ENCODE measurements around the gene HELZ. TPM values are rescaled to one million over a fixed set of nuclear protein-coding genes. Genes with fewer than 3 reads are reported as not detected.

HELZ gene
- total and polyA plus RNA-seq, 4 donors, result 3.8 to 69.2 (median 25.7) TPM

DNA sequence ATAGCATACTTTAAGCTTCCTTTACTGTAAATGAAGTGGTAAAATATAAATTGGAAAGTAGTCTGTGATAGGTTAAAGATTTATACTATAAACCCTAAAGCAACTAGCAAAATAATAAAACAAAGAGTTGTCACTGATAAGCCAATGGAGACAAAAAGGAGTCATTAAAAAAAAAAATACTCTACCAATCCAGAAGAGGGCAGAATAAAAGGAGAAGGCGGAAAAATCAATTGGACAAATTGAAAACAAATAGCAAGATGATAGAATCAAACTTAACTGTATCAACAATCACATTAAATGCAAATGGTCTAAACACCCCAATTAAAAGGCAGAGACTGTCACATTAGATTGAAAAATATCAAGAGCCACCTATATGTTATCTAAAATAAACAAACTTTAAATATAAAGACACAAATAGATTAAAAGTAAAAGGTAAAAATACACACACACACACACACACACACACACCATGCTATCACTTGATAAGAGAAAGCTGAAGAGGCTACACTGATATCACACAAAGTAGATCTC lies 128.9 kb downstream of the HELZ start:
- peaks cover 2 to 49% (median 38%) of the 10 kb centered on the region in 4 donors for H3K36me3 ChIP-seq (ENCODE audit: control insufficient read depth in 4 of 4, insufficient read depth in 3 of 4, low read depth in 1 of 4, low read length in 3 of 4)
- peaks cover 0 to 6% (median 0%) of the 10 kb centered on the region in 4 donors for H3K9me3 ChIP-seq (ENCODE audit: control insufficient read depth in 4 of 4, low read length in 3 of 4)
- no peak for DNase-seq (ENCODE audit: low spot score)
- no peak overlapping the region for H3K27ac ChIP-seq (ENCODE audit: low read depth in 1 of 2, low read length in 2 of 2)
- TF ChIP-seq EGR1 (IDR thresholded peaks at IDR 0.05; ENCODE audit: low read depth in 2 of 2) (no peak), RXRA (IDR thresholded peaks at IDR 0.05) (no peak), HNF4G (IDR thresholded peaks at IDR 0.05) (no peak), RAD21 (IDR thresholded peaks at IDR 0.05) (peak in 1 of 2 donors; percentile 31), GABPA (IDR thresholded peaks at IDR 0.05 in 1 of 2, conservative IDR thresholded peaks at IDR 0.05 in 1 of 2) (no peak)
- no peak overlapping the region for H3K9ac ChIP-seq (ENCODE audit: low read depth in 1 of 2, low read length in 2 of 2)
- WGBS, result 93% methylated on average over 1 of the region's 1 CpG
- H3K4me3 ChIP-seq (ENCODE audit: low read depth in 1 of 3, low read length in 3 of 3), result no peak overlapping the region
- H3K4me1 ChIP-seq (ENCODE audit: control insufficient read depth in 4 of 4, insufficient read depth in 4 of 4, low read length in 3 of 4), result no peaks in the 10 kb centered on the region
- no peaks in the 10 kb centered on the region for H3K27me3 ChIP-seq (ENCODE audit: control insufficient read depth in 4 of 4, insufficient read depth in 4 of 4, low read length in 3 of 4)

DNA sequence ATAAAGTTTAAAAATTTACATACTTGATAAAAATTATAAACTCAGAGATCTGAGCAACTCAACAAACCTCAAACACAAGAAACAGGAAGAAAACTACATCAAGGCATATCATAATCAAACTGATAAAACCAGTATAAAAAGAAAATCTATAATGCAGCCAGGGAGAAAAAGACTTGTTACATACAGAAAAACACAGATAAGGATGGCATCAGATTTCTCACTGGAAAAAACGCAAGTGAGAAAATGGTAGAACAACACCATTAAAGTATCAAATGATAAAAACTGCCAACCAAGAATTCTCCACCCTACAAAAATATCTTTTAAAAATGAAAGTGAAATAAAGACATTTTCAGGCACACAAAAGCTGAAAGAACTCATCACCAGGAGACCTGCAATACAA lies 129.6 kb downstream of the HELZ start:
- Histone ChIP-seq H3K4me3 (ENCODE audit: low read depth in 1 of 3, low read length in 3 of 3) (no peak overlapping the region), H3K27me3 (ENCODE audit: control insufficient read depth in 4 of 4, insufficient read depth in 4 of 4, low read length in 3 of 4) (no peaks in the 10 kb centered on the region), H3K36me3 (ENCODE audit: control insufficient read depth in 4 of 4, insufficient read depth in 3 of 4, low read depth in 1 of 4, low read length in 3 of 4) (peaks cover 2 to 54% (median 40%) of the 10 kb centered on the region in 4 donors), H3K4me1 (ENCODE audit: control insufficient read depth in 4 of 4, insufficient read depth in 4 of 4, low read length in 3 of 4) (no peaks in the 10 kb centered on the region), H3K9me3 (ENCODE audit: control insufficient read depth in 4 of 4, low read length in 3 of 4) (peaks cover 0 to 6% (median 0%) of the 10 kb centered on the region in 4 donors), H3K9ac (ENCODE audit: low read depth in 1 of 2, low read length in 2 of 2) (no peak overlapping the region), H3K27ac (ENCODE audit: low read depth in 1 of 2, low read length in 2 of 2) (no peak overlapping the region)
- TF ChIP-seq NR2F2 (IDR thresholded peaks at IDR 0.05), result no peak
- no peak for TF ChIP-seq RAD21 (IDR thresholded peaks at IDR 0.05)
- TF ChIP-seq GABPA (IDR thresholded peaks at IDR 0.05 in 1 of 2, conservative IDR thresholded peaks at IDR 0.05 in 1 of 2), result no peak
- TF ChIP-seq, protein P1, sequence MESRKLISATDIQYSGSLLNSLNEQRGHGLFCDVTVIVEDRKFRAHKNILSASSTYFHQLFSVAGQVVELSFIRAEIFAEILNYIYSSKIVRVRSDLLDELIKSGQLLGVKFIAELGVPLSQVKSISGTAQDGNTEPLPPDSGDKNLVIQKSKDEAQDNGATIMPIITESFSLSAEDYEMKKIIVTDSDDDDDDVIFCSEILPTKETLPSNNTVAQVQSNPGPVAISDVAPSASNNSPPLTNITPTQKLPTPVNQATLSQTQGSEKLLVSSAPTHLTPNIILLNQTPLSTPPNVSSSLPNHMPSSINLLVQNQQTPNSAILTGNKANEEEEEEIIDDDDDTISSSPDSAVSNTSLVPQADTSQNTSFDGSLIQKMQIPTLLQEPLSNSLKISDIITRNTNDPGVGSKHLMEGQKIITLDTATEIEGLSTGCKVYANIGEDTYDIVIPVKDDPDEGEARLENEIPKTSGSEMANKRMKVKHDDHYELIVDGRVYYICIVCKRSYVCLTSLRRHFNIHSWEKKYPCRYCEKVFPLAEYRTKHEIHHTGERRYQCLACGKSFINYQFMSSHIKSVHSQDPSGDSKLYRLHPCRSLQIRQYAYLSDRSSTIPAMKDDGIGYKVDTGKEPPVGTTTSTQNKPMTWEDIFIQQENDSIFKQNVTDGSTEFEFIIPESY (IDR thresholded peaks at IDR 0.05), result no peak
- no peak for TF ChIP-seq RXRA (IDR thresholded peaks at IDR 0.05)
- TF ChIP-seq, protein P2, sequence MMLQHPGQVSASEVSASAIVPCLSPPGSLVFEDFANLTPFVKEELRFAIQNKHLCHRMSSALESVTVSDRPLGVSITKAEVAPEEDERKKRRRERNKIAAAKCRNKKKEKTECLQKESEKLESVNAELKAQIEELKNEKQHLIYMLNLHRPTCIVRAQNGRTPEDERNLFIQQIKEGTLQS (IDR thresholded peaks at IDR 0.05), result no peak
- TF ChIP-seq, protein P3, sequence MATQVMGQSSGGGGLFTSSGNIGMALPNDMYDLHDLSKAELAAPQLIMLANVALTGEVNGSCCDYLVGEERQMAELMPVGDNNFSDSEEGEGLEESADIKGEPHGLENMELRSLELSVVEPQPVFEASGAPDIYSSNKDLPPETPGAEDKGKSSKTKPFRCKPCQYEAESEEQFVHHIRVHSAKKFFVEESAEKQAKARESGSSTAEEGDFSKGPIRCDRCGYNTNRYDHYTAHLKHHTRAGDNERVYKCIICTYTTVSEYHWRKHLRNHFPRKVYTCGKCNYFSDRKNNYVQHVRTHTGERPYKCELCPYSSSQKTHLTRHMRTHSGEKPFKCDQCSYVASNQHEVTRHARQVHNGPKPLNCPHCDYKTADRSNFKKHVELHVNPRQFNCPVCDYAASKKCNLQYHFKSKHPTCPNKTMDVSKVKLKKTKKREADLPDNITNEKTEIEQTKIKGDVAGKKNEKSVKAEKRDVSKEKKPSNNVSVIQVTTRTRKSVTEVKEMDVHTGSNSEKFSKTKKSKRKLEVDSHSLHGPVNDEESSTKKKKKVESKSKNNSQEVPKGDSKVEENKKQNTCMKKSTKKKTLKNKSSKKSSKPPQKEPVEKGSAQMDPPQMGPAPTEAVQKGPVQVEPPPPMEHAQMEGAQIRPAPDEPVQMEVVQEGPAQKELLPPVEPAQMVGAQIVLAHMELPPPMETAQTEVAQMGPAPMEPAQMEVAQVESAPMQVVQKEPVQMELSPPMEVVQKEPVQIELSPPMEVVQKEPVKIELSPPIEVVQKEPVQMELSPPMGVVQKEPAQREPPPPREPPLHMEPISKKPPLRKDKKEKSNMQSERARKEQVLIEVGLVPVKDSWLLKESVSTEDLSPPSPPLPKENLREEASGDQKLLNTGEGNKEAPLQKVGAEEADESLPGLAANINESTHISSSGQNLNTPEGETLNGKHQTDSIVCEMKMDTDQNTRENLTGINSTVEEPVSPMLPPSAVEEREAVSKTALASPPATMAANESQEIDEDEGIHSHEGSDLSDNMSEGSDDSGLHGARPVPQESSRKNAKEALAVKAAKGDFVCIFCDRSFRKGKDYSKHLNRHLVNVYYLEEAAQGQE (IDR thresholded peaks at IDR 0.05), result no peak
- no peak for TF ChIP-seq YY1 (IDR thresholded peaks at IDR 0.05)
- TF ChIP-seq FOXA2 (IDR thresholded peaks at IDR 0.05), result no peak
- no peak for TF ChIP-seq HNF4A (conservative IDR thresholded peaks at IDR 0.05)
- TF ChIP-seq SP1 (IDR thresholded peaks at IDR 0.05), result no peak
- TF ChIP-seq, protein P4, sequence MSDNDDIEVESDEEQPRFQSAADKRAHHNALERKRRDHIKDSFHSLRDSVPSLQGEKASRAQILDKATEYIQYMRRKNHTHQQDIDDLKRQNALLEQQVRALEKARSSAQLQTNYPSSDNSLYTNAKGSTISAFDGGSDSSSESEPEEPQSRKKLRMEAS (IDR thresholded peaks at IDR 0.05), result no peak
- TF ChIP-seq JUND (IDR thresholded peaks at IDR 0.05), result no peak
- 96% methylated on average over 1 of the region's 1 CpG for WGBS
- DNase-seq (ENCODE audit: low spot score), result no peak
